BLaER1 (cell line): Measurements from ENCODE around the gene ATXN8OS.
"Not testable (repeated sequence)": the region's sequence is repeated elsewhere in the genome, so short reads cannot be mapped to it uniquely, and the experiment has no call there.

Experiments
- H3K27ac ChIP-seq: shearing (Covaris generic); formaldehyde crosslinking; 2 replicates; pipeline ENCODE4 v1.8.1; 2022
- H3K27me3 ChIP-seq: shearing (Covaris generic); formaldehyde crosslinking; 2 replicates; pipeline ENCODE4 v1.8.1; 2022
- H3K36me3 ChIP-seq: shearing (Covaris generic); formaldehyde crosslinking; 2 replicates; pipeline ENCODE4 v1.8.1; 2022
- H3K4me1 ChIP-seq: shearing (Covaris generic); formaldehyde crosslinking; 2 replicates; pipeline ENCODE4 v1.8.1; 2022
- H3K4me2 ChIP-seq: shearing (Covaris generic); formaldehyde crosslinking; 2 replicates; pipeline ENCODE4 v1.8.1; 2022
- H3K4me3 ChIP-seq: shearing (Covaris generic); formaldehyde crosslinking; 2 replicates; pipeline ENCODE4 v1.8.1; 2022
- H3K9ac ChIP-seq: shearing (Covaris generic); formaldehyde crosslinking; 2 replicates; pipeline ENCODE4 v1.8.1; 2022
- H3K9me3 ChIP-seq: shearing (Covaris generic); formaldehyde crosslinking; 2 replicates; pipeline ENCODE4 v1.8.1; 2022
- H4K20me1 ChIP-seq: shearing (Covaris generic); formaldehyde crosslinking; 2 replicates; pipeline ENCODE4 v1.8.1; 2022
- Cebpa-rat ChIP-seq: shearing (Covaris generic); IDR thresholded peaks from 2 replicates; pipeline ENCODE4 v1.8.1; 2022

ATXN8OS gene

DNA sequence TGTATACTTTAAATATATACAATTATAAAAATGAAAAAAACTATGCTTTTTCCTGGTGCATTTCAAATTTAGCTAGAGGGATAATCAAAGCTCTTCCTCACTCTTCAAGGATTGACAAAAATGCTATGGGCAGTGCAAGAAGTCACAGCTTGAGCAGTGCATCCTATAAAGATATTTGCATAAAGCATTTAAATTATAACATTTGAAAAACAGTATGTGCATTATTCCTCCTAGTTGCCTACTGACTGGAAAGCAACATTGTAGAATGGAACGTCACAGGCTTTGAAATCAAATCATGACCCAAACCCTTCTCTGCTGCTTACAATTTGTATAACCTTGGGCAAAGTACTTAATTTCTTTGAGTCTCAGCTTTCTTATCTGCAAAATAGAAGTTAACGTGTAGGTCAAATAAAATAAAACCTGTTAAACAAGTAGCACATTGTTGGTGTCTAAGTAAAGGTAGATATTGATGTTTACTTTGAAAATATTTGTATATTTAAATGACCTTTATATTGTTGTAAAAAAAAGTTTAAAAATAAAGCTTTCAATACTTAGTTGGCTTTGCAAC, 9.8 kb downstream of the ATXN8OS start:
- Histone ChIP-seq H3K4me2 (no peak overlapping the region), H3K9me3 (no peaks in the 10 kb centered on the region), H4K20me1 (no peaks in the 10 kb centered on the region), H3K9ac (no peak overlapping the region), H3K27ac (no peak overlapping the region), H3K4me3 (no peak overlapping the region), H3K36me3 (no peaks in the 10 kb centered on the region), H3K27me3 (no peaks in the 10 kb centered on the region), H3K4me1 (no peaks in the 10 kb centered on the region)
- TF ChIP-seq Cebpa-rat = no peak

DNA sequence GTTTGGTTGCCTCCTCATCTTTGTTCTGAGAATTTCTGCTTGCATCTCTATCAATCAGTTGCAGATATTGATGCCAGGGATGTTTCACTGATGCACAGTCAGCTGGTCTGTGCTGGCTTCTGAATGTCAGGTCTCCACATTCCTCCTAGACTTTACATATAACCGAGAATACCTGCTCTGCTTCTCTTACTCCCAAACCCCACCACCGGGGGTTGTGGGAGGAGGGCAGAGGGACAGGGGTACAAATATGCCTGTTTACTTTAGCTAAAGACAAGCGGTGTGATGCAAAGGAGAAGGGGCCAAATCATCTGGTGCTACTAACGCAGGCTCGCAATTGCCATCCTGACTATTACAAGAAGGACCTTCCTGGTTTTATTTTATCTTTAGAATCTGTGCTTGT, 18.1 kb downstream of the ATXN8OS start:
- TF ChIP-seq Cebpa-rat = no peak
- Histone ChIP-seq H3K9me3 (no peaks in the 10 kb centered on the region), H3K36me3 (no peaks in the 10 kb centered on the region), H3K27ac (no peak overlapping the region), H3K4me2 (no peak overlapping the region), H3K9ac (no peak overlapping the region), H3K4me1 (no peaks in the 10 kb centered on the region), H4K20me1 (no peaks in the 10 kb centered on the region), H3K27me3 (no peaks in the 10 kb centered on the region), H3K4me3 (no peak overlapping the region)

DNA sequence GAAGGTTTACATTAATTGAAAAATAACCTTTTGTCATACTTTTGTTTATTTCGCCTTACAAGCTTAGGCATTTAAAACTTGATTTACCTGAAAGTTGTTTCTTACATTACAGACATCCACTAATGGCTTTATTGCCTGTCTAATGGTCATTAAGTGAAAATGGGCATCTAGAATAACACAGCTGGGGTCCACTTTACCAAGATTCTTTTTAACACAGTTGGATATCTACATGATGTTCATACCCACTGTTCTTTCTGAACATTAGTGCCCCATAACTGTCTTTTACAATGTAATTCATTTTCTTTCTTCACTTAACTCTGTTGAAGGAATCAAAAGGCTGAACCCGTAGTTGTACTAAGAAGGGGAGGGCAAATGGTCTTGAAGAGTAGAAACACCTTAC, 20.5 kb downstream of the ATXN8OS start:
- Histone ChIP-seq H3K4me2 (no peak overlapping the region), H3K27me3 (no peaks in the 10 kb centered on the region), H3K4me1 (no peaks in the 10 kb centered on the region), H3K9ac (no peak overlapping the region), H4K20me1 (no peaks in the 10 kb centered on the region), H3K27ac (no peak overlapping the region), H3K9me3 (no peaks in the 10 kb centered on the region), H3K4me3 (no peak overlapping the region), H3K36me3 (no peaks in the 10 kb centered on the region)
- no peak for TF ChIP-seq Cebpa-rat

DNA sequence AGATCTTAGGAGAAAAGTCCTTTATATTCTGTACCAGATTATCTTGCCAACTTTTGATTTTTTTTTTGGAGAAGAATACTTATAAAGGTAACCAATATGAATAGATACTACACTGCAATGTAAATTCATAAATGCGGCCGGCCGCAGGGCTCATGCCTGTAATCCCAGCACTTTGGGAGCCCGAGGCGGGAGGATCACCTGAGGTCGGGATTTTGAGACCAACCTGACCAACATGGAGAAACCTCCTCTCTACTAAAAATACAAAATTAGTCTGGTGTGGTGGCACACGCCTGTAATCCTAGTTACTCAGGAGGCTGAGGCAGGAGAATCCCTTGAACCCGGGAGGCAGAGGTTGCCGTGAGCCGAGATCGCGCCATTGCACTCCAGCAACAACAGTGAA, 35.0 kb downstream of the ATXN8OS start:
- H3K4me1 ChIP-seq, H3K36me3 ChIP-seq, H3K9me3 ChIP-seq, H3K27me3 ChIP-seq, H3K4me3 ChIP-seq, H3K4me2 ChIP-seq, H4K20me1 ChIP-seq, H3K27ac ChIP-seq, H3K9ac ChIP-seq: not testable (repeated sequence)

DNA sequence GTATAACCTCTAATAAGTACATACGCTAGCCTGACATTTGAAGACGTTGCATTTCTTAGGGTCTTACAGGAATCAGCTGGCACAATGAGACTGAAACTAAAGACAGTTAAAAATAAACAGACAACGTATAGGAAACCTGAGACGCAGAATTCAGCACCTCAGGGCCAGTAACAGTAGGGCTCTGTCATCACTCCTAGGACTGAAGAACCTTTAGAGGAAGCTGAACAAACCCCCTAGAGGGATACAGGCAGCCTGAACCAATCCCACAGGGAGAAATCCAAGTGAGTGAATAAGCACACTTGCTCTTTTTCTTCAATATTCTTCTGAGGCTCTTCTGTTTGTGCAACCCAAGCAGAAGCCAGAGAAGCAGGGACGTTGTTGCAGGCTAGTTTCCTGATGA, 54.5 kb downstream of the ATXN8OS start:
- Histone ChIP-seq H3K36me3 (no peaks in the 10 kb centered on the region), H3K27me3 (no peaks in the 10 kb centered on the region), H3K27ac (no peak overlapping the region), H4K20me1 (no peaks in the 10 kb centered on the region), H3K4me2 (peak overlapping the region; percentile 52), H3K9me3 (no peaks in the 10 kb centered on the region), H3K9ac (no peak overlapping the region), H3K4me1 (peaks cover 7% of the 10 kb centered on the region), H3K4me3 (no peak overlapping the region)
- TF ChIP-seq Cebpa-rat = no peak

DNA sequence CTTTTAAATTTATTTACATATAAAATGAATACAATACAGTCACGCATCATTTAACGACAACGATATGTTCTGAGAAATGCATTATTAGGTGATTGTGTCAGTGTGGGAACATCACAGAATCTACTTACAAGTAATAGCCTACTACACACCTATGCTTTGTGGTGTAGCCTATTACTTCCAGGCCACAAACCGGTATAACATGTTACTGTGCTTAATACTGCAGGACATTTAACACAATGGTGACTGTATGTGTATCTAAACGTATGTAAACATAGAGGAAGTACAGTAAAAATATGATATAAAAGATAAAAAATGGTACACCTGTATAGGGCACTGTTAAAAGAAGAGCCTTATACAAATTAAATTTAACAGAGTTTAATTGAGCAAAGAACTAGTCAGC, 63.1 kb downstream of the ATXN8OS start:
- no peak overlapping the region for H3K27ac ChIP-seq
- no peaks in the 10 kb centered on the region for H3K36me3 ChIP-seq
- no peaks in the 10 kb centered on the region for H4K20me1 ChIP-seq
- TF ChIP-seq Cebpa-rat = no peak
- no peak overlapping the region for H3K9ac ChIP-seq
- no peaks in the 10 kb centered on the region for H3K9me3 ChIP-seq
- no peaks in the 10 kb centered on the region for H3K27me3 ChIP-seq
- no peaks in the 10 kb centered on the region for H3K4me1 ChIP-seq
- H3K4me2 ChIP-seq = no peak overlapping the region
- H3K4me3 ChIP-seq = no peak overlapping the region

DNA sequence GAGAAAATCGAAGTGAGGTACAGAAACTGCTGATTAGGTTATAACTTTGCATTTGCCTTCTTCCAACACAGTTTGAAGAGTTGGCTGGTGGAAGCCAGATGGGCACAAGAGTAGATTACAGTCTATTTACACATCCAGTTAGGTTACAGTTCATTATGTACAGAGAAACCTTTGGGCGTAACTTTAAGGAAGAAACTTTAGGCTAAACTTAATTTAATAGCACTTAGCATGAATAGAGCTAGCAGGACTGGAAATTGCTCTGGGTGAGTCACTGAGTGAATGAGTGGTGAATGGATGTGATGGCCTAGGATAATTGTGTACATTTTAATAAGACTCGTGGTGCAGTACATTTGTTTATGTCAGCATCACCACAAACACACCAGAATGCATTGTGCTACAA, 63.5 kb downstream of the ATXN8OS start:
- H3K4me1 ChIP-seq = no peaks in the 10 kb centered on the region
- no peaks in the 10 kb centered on the region for H3K9me3 ChIP-seq
- no peak overlapping the region for H3K4me2 ChIP-seq
- H3K27ac ChIP-seq = no peak overlapping the region
- H3K4me3 ChIP-seq = no peak overlapping the region
- no peaks in the 10 kb centered on the region for H4K20me1 ChIP-seq
- no peak for TF ChIP-seq Cebpa-rat
- H3K27me3 ChIP-seq = no peaks in the 10 kb centered on the region
- no peak overlapping the region for H3K9ac ChIP-seq
- H3K36me3 ChIP-seq = no peaks in the 10 kb centered on the region

DNA sequence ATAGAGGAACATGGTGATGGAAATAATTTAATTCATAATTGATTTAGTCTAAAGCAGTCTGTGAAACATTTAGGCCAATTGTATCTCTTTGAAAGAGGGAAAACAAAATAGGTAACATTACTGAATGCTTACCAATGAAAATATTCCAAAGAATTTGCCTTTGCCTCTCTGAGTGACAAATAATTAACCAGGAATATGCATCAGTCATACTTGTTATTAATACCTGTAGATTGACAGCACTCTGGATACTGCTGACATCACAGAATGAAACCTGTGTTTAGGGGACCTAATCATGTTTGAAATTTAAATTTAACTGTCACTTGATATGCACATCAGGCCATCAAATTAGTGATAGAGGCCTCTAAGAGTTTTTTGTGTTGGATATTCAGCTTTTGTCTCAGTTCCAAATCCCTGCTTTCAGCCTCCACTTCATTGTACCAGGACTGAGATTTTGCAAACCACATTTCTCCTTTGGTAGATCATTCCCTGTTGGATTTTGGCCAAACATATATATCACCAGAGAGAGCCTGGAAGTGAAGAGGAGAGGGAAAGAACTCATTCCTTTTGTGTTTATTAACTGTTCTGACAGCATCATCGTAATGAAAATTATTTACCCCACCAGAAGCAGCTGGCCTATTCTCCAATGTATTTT, 65.4 kb downstream of the ATXN8OS start:
- Histone ChIP-seq H4K20me1 (no peaks in the 10 kb centered on the region), H3K4me2 (no peak overlapping the region), H3K4me3 (no peak overlapping the region), H3K27ac (no peak overlapping the region), H3K9me3 (no peaks in the 10 kb centered on the region), H3K27me3 (no peaks in the 10 kb centered on the region), H3K9ac (no peak overlapping the region), H3K4me1 (no peaks in the 10 kb centered on the region), H3K36me3 (no peaks in the 10 kb centered on the region)
- TF ChIP-seq Cebpa-rat = no peak

DNA sequence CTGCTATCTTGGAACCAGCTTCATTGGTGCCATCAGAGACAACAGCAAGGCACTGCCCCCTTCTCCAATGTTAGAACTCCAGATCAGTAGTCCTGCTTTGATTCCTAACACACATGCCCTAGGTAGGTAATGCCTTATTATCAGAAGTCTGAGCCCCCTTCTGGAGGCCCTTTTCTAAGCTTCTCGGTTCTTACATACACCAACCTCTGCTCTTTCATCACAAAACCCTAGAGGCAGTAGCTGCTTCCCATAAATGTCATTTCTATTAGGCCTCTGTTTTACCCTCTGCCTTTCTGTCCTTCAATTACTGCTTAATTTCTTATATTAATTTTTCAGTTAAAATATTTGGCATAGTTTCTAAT, 66.0 kb downstream of the ATXN8OS start:
- TF ChIP-seq Cebpa-rat = no peak

DNA sequence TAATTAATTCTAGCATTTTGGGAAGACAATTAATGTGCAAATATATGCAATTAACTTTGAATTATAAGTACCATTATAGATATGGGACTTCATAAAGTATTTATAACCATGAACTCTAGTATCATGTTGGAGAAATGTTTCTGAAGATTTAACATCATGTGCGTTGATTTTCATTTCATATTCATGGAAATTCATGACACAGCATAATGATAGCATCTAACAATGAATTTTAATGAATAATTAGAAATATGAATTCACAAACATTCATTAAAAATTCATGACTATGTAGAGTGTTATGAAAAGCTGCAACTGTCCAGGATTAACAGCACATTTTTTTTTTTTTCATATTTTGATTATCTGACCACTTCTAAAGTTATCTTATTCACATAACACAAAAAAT, 70.7 kb downstream of the ATXN8OS start:
- H3K4me2 ChIP-seq = no peak overlapping the region
- H3K27ac ChIP-seq = no peak overlapping the region
- no peaks in the 10 kb centered on the region for H3K36me3 ChIP-seq
- H3K9ac ChIP-seq = no peak overlapping the region
- H4K20me1 ChIP-seq = no peaks in the 10 kb centered on the region
- no peak for TF ChIP-seq Cebpa-rat
- H3K9me3 ChIP-seq = no peaks in the 10 kb centered on the region
- H3K4me3 ChIP-seq = no peak overlapping the region
- no peaks in the 10 kb centered on the region for H3K27me3 ChIP-seq
- no peaks in the 10 kb centered on the region for H3K4me1 ChIP-seq

More for the DNA sequence above, 66.0 kb downstream of the ATXN8OS start:
- no peaks in the 10 kb centered on the region for H3K9me3 ChIP-seq
- no peak overlapping the region for H3K4me2 ChIP-seq
- H3K4me1 ChIP-seq = no peaks in the 10 kb centered on the region
- H3K4me3 ChIP-seq = no peak overlapping the region
- H3K27ac ChIP-seq = no peak overlapping the region
- no peak overlapping the region for H3K9ac ChIP-seq
- H4K20me1 ChIP-seq = no peaks in the 10 kb centered on the region
- H3K36me3 ChIP-seq = no peaks in the 10 kb centered on the region
- no peaks in the 10 kb centered on the region for H3K27me3 ChIP-seq
